Hepatocyte (in vitro differentiated cells): ENCODE measurements around the gene ZFPM1.

Experiments used
- CTCF ChIP-seq: fragments of 200-600 bp; sonication (generic); IDR thresholded peaks from 2 replicates; pipeline ENCODE4 v1.5.1; 2016; ENCODE audit warnings: antibody characterized with exemption, mild to moderate bottlenecking; ENCODE audit not compliant: poor library complexity
- EZH2phosphoT487 ChIP-seq: fragments of 200-600 bp; sonication (generic); IDR thresholded peaks from one replicate; pipeline ENCODE4 v1.6.1; 2018; ENCODE audit warnings: antibody characterized with exemption, mild to moderate bottlenecking, low read depth, moderate library complexity; ENCODE audit not compliant: unreplicated experiment, severe bottlenecking

GRCh38 chr16:88413631-88414030 lies 39.4 kb upstream of the ZFPM1 start:
- TF ChIP-seq CTCF: no peak
- TF ChIP-seq EZH2phosphoT487: no peak
